T-helper 22 cell (primary cell): ENCODE measurements around the gene RRP1.
"Not testable (repeated sequence)": the region's sequence is repeated elsewhere in the genome, so short reads cannot be mapped to it uniquely, and the experiment has no call there.

Experiments used
- DNase-seq: peaks from one replicate; pipeline ENCODE4 v3.0.0-alpha.2; 2020; ENCODE audit warnings: low read depth

The RRP1 gene

DNA sequence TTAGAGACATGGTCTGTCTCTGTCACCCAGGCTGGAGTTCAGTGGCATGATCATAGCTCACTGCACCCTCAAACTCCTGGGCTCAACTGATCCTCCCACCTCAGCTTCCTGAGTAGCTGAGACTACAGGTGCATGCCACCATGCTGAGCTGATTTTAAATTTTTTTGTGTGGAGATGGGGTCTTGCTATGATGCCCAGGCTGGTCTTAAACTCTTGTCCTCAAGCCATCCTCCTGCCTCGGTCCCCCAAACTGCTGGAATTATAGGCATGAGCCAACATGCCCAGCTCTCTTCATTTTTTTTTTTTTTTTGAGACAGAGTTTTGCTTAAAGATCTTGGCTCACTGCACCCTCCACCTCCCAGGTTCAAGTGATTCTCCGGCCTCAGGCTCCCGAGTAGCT is 50.9 kb downstream of the RRP1 start:
- no peak for DNase-seq

DNA sequence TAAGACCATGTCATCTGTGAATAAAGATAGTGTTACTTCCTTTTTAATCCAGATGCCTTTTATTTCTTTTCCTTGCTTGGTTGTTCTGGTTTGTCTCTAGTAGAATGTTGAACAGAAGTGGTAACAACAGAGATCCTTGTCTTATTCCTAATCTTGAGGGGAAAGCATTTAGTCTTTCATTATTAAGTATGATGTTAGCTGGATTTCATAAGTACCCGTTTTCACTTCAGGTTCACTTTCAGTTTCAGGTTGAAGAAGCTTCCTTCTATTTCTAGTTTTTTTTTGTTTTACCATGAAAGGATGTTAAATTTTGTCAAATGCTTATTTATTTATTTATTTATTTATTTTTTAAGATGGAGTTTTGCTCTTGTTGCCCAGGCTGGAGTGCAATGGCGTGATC is 53.4 kb downstream of the RRP1 start:
- no peak for DNase-seq

DNA sequence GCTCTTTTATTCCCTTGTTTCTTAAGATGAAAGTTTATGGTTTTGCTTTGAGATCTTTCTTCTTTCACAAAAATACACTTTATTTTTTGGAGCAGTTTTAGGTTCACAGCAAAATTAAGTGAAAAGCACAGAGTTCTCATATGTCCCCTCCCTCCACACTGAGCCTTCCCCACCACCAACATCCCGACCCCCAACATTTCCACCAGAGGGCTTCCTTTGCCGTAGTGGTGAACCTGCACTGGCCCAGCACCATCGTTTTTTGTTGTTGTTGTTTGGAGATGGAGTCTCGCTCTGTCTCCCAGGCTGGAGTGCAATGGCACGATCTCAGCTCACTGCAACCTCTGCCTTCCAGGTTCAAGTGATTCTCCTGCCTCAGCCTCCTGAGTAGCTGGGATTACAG is 55.5 kb downstream of the RRP1 start:
- DNase-seq = not testable (repeated sequence)

DNA sequence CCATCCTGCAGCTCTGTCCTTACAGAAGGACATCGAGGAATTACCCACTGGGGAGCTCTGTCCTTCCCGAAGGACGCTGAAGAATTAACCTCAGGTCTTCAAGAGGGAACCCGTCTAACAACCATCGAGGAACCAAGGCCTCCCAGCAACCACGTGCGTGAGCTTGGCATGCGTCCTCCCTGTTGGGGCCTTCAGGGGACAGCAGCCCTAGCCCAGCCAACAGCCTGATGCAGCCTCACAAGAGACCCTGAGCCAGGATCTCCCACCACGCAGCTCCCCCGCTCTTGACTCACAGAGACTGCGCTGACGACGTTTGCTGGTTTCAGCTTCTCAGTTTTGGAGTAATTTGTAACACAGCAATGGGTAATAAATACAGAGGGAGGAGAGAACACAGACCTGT is 56.0 kb downstream of the RRP1 start:
- no peak for DNase-seq

DNA sequence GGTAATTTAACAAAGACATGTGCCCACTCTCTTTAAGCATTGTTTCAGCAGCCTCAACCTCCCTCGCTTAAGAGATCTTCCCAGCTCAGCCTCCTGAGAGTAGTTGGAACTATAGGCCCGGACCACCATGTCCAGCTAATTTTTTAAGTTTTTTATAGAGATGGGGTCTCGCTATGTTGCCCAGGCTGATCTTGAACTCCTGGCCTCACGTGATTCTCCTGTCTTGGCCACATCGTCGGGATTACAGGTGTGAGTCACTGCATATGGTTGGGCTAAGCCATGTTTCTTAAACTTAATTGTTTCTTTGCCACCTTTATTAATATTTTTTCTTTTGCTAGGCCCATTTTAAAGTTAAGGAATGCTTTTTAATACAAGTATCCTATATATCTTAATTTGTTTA is 57.1 kb downstream of the RRP1 start:
- no peak for DNase-seq

DNA sequence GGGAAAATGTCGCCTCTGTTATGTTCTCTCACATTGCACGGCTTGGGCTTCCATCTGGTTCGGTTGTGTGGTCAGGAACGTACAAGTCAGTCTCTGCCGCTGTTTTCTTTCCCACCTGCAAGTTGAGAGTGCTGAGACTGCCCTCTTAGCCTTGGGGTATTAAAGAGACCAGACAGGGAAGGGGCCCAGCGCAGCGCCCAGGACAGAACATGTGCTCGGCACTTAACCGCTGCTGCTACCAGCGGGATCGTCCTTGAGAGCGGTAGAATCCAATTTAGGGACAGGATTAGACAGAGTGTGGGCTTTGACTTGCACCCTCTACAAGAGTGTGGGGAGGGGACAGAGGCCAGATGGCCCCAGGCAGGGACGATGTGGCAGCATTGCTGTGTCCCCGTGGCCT is 57.9 kb downstream of the RRP1 start:
- DNase-seq = no peak

DNA sequence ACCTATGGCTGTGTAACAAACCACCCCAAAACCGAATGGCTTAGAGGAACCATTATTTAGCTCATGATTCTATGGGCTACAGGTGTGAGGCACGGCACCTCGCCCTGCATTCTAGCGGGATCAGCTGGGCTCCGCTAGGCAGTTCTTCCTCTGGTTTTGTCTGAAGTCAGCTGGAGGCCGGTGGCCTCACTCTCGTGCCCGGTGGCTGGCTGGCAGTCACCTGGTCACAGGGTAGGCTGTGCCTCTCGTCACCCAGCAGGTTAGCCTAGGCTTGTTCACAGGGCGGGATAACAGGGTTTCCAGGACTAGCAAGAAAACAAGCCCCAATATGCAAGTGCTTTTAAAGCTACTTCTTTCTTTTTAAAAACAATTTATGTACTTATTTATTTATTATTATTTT is 59.4 kb downstream of the RRP1 start:
- no peak for DNase-seq

DNA sequence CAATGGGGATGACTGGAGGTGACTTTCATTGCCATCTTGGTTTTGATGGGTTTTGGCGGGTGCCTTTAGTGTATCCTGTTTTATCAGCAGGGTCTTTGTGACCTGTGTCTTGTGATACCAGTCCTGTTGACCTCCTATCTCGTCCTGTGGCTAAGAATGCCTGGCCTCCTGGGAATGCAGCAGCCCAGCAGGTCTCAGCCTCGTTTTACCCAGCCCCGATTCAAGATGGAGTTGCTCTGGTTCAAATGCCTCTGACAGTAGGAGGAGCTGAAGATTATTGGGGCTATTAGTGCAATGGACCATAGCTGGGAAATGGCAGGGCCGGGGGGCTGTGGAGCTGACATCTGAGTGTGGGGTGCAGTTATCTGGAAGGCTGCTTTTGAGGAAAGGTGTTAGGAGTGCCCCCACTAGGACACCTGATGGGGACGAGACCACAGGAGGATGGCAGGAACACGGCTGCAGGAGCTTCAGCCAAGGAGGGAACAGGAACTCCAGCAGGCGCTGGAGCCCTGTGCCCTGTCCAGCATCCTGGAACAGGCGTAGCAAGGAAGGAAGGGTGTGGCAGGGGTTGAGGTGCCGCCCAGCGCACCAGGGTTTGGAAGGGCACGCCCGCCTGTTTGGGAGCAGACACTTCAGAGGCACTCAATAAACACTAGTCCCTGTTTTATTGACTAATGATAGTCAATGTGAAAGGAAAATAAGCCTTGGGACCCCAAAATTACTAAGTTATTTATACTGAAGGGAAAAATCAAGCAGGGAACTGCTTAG is 60.3 kb downstream of the RRP1 start:
- no peak for DNase-seq

DNA sequence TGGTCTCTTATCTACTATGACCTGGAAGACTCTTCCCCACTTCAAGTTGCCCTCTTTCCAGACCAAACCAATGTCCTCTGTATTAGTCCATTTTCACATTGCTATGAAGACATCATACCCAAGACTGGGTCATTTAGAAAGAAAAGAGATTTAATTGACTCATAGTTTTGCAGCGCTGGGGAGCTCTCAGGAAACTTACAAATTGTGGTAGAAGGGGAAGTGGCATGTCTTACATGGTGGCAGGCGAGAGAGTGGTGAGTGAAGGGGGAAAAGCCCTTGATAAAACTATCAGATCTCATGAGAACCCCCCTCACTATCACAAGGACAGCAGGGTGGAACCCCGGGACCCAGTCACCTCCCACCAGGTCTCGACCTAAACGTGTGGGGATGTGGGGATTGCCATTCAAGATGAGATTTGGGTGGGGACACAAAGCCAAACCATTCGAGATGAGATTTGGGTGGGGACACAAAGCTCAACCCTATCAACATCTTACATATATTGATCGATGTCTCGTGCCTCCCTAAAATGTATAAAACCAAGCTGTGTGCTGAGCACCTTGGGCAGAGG is 61.4 kb downstream of the RRP1 start:
- no peak for DNase-seq

DNA sequence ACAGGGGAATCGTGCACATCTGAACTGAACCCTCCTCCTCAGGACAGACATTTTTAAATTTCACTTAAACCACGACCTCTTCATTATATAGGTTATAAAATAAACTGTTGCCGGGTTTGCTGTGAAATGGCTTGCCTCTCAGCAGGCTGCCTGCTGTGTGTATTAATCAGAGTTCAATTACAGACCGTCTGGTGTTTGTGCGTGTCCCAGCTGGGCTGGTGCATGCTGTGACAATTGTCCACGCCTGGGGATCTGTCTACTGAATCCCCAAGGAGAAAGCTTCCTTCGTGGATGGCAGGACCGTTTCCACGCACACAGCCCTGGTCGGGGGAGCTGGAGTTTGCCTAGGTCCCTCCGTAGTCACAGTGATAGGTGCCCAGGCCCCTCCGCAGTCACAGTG is 62.2 kb downstream of the RRP1 start:
- no peak for DNase-seq

DNA sequence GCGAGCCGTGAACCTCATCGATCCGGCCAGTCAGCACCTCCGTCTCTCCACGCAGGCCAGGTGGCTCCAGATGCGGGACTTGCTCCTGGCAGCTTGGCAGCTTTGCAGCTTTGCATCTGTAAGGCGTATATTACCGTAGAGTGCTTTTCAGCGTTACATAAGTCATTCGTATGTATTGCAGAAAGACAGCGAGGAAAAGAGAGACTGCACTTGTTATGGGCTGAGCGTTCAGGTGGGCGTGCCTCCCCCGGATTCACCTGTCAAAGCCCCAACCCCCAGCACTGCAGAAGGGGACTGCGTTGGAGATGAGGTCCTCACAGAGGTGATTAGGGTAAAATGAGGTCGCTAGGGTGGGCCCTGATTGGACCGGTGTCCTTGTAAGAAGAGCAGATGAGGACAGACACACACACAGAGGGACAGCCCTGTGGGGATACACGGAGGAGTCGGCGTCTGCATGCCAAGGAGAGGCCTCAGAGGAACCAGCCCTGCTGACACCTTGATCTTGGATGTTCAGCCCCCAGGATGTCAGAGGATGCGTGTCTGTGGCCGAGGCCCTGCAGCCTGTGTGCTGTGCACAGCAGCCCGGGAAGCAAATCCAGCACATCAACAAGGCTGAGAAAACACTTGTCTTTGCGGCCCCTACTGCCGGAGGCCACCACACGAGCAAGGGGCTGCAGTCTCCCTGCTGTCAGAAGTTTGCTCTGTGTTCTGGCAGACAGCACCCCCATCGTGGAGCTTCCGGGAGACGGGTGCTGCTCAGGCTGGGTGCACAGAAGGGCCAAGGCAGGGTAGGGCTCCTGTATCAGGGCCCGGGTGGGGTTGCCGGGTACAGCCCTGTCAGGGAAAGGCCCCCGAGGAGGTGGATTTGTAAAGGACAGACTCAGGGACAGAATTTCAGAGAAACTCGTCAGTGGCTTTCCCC is 64.7 kb downstream of the RRP1 start:
- no peak for DNase-seq
